NCI-H1417 treated with DMSO at 0.1 percent for 48 hours (cell line): ENCODE measurements around the gene PLXDC2.

Source experiments
- DNase-seq: peaks from one replicate; lab custom pipeline; 2025; lab: John Stamatoyannopoulos, UW

Gene PLXDC2

DNA sequence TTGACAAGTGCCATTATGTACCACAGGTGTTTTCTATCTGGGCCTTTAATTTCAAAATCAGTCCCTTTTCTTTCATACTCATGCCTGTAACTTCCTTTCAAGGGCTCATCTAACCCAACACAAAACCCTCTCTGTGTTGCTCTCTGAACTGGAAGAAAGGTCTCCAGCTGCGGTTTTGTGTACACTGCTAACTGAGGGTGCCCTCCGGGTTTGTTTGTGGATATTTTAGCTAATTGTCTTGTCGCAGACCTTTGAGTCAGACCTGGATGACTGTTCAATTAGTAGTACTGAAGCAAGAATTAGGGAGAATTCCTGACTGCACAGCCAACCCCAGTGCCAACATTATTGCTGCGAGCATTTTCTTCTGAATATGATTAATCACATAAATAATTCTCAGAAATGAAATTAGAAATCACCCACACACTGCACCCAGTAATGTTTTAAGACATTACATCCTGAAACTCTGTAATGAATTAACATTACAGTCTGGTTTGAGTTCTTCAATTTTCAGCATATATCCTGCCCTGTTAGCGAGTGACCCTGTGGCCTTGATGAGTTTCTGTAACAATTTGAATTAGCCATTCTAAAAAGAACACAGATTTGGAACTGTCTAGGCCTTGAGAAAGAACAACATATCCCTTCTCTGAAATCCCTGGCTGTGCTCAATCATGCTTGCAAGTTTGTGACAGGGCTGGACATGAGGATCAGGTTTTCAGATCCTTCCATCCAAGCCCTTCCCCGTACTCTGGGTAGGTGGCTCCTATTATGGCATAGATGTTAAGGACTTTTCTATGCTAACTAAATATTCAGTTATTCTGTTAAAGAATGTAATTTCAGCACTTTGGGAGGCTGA is 460.1 kb downstream of the PLXDC2 start:
- DNase-seq, result peak; percentile 39

DNA sequence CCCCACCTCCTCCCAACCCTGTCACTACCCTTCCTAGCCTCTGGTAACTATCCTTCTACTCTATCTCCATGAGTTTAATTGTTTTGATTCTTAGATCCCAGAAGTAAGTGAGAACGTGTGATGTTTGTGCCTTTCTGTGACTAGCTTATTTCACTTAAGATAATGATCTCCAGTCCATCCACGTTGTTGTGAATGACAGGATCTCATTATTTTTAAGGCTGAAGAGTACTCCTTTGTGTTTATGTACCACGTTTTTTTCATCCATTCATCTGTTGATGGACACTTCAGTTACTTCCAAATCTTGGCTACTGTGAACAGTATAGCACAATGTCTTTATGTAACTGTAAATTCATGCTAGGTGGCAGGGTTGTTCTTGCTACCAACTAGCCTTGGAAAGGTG is 461.6 kb downstream of the PLXDC2 start:
- DNase-seq, result no peak

DNA sequence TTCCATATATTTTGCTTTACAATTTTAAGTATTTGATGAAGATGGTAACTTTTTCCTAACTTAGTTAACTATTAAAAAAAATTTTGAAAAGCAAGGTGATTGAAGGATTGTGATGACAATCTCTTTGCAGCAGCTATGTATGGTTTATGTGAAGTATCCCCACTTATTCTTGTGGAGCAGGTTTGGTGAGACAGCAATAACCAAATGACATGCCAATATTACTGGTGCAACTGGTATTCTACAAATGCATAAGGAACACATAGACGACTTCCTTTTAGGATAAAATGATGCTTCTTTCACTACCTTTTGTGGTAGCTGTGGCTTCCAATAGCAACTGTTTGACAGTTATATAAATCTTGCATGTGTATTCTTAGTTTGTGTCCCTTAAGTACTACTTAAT is 465.3 kb downstream of the PLXDC2 start:
- no peak for DNase-seq

DNA sequence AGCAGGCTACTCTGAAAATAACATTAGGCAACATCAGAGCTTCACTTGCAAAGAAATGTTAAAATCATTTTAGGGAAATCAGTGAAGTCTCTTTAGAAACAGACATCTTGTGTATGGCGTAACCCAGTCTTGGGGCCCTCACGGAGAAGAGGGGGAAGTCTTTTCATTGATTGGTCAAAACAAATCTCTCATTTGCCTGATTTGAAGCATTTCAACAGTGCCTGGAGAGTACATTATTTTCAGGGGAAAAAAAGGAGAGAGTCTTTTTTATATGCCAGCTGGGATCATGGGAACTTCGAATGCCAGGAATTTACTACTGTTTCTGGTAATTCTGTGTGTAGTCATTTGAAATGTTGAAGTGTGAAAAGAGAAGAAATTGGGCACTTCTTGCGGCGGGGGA is 471.4 kb downstream of the PLXDC2 start:
- no peak for DNase-seq

DNA sequence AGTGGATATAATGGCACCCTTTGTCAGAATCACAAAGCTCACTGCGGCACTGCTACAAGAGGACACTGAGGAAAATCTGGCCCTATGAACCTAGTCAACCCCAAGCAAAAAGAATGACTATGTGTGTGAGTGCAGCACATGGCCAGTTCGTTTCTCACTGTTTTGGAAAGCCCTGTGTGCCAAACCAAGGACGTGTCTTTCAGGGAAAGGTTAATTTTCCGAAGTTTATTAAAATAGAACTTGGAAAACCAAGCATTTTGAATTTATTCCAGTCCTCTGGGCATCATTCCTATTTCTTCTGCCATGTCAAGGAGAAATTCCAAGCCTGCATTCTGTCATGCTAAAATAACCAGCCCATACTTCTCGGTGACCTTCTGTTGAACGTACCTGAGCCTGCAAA is 471.8 kb downstream of the PLXDC2 start:
- no peak for DNase-seq

DNA sequence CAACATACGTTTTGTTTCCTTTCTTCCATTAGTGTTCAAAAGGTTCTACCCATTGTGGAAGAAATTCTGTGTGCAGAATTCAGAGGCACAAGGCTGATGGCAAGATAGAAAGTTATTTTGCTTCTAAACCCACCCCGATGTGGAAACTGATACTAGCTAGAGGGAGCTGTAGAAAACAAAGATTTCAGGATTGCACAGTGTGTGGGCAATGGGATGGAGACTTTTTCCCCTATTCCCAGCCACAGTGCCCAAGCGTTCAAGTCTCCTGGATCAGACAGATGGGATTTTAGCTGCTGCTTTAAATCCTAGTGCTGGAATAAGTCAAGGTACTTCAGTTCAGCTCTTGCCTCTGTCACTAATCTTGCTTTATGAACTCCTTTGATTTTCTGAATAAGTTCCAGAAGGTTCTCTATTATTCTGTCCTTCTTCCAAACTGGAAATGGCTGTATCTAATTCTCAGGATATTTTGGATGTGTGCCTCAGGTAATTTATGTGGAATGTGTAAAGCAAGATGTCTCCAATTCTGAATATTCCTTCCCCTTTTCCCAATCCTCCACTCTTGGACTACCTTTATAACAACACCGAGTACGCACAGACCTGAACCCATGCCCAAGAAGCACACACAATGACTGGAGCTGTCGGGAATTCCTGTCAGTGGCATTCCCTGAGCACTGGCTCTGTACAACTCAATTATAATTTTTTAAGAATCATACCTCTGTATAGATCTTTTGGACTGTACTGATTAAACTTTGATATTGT is 473.0 kb downstream of the PLXDC2 start:
- DNase-seq, result no peak

DNA sequence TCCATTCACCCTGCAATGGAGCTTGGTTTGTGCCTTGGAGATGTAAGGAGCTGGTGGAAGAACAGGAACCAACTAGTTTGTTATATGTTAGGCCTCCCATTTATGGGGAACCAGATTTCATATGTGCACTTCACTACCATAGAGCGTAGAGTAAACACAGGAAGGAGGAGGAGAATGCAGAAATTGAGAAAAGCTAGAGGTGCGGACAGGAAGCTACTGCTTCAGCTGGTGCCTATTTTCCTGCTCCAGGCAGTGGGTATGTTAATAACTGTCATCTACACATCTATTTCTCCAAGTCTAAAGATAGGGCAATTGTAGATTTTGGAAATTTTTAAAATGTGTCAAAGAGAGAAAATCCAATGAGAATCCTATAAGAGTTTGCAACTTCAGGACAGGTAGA is 482.2 kb downstream of the PLXDC2 start:
- DNase-seq, result no peak

DNA sequence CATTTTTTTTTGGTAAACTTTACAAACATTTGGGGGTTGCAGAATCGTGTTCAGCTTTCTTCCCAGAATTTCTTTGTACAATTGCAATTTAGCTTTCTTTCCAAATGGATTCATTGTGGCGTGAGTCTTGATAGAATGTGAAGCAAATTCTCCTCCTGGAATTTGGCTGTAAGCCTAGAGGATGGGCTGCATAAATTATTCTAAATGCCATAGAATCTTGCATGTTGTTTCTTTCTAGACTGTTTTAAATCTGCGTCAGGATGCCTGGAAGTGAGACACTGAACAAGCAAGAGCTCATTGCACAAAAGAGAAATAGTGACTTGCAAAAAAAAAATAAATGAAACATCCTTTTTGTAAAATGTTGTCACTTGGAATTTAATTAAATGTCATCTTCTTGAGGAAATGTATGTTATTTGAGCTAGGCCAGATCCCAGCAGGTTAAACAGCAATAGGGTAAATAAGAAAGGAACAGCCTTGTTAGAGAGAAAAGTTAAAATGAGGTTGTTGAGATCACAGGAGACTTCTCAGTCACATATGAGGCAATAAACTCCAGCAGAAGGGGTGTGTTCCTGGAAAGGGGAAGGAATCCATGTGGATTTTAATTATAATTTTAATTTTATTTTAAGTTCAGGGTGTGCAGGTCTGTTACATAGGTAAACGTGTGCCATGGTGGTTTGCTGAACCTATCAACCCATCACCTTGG is 483.0 kb downstream of the PLXDC2 start:
- DNase-seq, result no peak

DNA sequence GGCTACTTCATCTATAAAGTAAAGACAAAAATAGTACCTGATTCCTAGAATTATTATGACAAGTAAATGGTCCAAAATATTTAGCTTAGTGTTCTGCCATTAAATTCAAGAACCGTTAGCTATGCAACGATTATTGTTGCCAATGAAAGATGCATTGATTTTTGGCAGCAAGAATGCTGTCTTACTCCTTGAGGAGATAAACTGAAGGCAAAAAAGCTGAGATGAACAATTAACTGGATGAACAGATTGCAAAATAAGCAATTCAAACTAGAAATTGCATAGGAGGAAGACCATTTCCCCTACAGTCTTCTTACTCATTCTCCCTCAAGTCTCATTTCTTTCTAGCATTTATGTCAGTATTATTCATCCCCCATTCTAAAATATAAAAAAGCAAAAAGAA is 484.5 kb downstream of the PLXDC2 start:
- no peak for DNase-seq

DNA sequence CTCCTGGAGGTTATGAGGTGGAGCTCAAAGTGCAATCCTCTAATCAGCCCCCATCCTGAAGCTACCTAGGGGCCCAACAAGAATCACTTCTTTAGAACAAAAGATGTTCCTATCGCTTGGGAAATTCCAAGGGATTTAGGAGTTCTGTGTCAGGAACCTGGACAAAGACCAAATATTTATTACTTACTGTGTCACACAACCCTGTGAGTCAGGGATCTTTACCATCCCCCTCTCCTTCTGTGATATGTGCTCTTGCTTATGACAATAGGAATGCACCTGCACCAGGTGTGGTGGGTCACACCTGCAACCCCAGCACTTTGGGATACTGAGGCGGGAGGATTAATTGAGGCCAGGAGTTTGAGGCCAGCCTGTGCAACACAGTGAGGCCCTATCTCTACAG is 485.8 kb downstream of the PLXDC2 start:
- DNase-seq, result no peak

DNA sequence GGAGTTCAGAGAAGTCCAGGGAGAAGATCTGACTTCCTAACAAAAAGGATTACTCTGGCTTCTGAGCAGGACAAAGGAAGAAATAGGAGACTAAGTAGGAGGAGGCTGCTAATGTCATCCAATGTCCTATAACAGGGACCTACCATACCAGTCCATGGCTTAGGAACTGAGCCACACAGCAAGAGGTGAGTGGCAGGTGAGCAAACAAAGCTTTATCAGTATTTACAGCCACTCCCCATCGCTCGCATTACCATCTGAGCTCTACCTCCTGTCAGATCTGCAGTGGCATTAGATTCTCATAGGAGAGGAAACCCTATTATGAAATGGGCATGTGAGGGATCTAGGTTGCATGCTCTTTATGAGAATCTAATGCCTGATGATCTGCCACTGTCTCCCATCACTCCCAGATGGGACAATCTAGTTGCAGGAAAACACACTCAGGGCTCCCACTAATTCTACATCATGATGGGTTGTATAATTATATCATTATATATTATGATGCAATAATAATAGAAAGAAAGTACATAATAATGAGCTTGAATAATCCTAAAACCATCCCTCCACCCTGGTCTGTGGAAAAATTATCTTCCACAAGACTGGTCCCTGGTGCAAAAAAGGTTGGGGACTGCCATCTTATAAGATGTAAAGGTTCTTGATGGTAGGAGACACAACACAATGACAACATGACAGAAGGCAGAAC is 487.4 kb downstream of the PLXDC2 start:
- no peak for DNase-seq

DNA sequence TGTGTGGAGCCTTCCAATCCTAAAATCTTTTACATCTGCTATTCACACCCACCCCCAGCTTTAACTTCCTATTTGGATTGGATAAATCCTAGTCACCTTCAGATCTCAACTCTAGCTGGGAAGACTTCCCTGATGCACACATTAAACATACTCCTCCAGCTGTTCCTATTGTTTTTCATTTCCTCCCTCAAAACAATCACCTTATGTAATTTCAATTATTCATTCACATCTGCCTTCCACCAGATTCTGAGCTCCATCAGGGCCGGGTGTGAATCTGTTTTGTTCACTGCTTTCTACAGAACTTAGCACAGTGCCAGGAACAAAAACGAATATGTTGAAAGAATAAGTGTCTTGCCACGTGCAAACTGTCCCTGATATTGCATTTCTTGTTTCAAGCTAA is 497.4 kb downstream of the PLXDC2 start:
- DNase-seq, result no peak

DNA sequence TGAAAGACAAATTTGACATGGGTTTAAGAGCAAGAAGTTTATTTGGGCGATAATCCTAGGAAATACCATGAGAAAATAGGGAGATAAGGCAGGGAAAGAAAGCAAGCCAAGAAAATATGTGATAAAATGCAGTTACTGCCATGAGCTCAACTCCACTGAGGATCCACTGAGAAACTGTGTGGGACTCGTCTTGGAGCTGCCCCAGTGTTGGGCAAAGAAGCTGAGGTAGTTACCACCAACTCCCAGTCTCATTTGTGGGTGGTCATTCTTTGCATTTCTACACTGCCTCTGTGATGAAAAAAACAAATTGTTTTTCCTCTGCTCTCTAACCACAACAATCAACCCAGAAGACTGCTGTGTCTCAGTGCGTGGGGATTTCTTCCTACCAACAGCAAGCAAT is 498.2 kb downstream of the PLXDC2 start:
- DNase-seq, result no peak

DNA sequence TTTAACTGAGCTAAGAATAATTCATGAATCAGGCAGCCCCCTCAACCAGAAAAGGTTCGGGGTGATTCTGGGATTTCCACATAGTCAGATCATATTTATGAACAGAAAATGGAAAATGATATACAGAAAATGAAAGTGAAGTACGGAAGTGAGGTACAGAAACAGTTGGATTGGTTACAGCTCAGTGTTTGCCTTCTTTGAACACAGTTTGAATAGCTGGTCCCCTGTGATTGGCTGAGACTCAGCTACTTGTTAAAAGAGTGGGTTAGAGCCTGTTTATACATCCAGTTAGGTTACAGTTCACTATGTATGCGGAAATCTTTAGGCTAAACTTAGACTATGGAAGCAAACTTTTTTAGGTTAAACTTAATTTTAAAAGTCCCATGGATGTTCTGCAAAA is 511.7 kb downstream of the PLXDC2 start:
- no peak for DNase-seq

DNA sequence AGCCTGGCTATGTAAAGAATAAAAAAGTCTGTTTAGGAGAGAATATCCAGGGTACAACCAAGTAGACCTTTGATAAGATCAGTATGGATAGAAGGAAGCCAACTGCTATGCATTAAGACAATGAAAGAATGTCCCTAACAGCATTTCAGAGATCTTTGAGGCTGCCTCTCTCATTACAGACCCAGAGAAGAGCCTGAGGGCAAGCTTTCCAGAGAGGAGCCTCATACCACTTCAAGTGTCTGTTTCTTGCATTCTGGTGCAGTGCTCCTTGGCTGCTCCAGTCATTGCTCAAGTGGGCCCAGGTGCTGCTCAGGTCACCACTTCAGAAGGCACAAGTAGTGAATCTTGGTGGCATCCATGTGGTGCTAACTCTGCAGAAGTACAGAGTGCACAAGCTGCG is 514.0 kb downstream of the PLXDC2 start:
- no peak for DNase-seq

DNA sequence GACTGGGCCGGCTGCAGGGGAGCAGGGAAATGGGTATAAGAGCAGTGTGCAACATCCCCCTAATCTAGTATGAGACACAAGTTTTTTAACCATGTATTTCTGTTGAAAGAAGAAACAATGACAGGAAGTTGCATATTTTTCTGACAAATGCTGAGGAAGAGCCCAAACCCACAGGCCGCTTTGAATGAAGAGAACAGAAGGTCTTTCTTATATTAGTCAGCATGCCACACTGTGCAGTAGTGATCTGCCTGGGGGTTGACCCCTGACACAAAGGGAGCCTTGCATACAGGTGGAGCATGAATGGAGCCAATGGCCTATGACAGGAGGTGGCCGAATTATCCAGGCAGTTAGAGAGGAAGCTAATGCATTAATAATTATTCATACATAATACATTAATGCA is 518.3 kb downstream of the PLXDC2 start:
- no peak for DNase-seq
